ENCODE results near the gene TMEM150C. TPM values are rescaled to one million over a fixed set of nuclear protein-coding genes. Genes with fewer than 3 reads are reported as not detected.

Gene TMEM150C
- total and polyA plus RNA-seq, 2 of the 4 experiments (the other 2 are of a cell fraction), result 0.10 to 0.36 TPM

GRCh38 chr4:82606622-82607021, 44.8 kb upstream of the TMEM150C start:
- CTCF ChIA-PET, result interaction anchor here (0.5 kb wide), 1 partner anchor 22 kb away, joined by 3 read pairs; no protein-coding TSS in a partner anchor
- WGBS, 2 experiments (ENCODE audit: extremely low coverage in 2 of 2, insufficient read length in 1 of 2), result 71% methylated on average over 4 of the region's 7 CpGs; no CpG with 5 or more reads in 1 of the 2 experiments
- H4K5ac ChIP-seq (ENCODE audit: low read depth, low read length), result no peak overlapping the region

More at GRCh38 chr4:82606622-82607021, 44.8 kb upstream of the TMEM150C start:
- H2BK5ac ChIP-seq (ENCODE audit: low read depth, low read length, poor library complexity, severe bottlenecking), result no peak overlapping the region
- H4K91ac ChIP-seq (ENCODE audit: insufficient read depth, low read depth, low read length), result no peak overlapping the region
- TF ChIP-seq USF2 (IDR thresholded peaks at IDR 0.05; ENCODE audit: low read depth, low read length), result no peak
- TF ChIP-seq CHD1 (IDR thresholded peaks at IDR 0.05; ENCODE audit: low read depth, low read length), result no peak
- TF ChIP-seq CEBPB (IDR thresholded peaks at IDR 0.05; ENCODE audit: low read depth, low read length), result no peak
- TF ChIP-seq SMC3 (IDR thresholded peaks at IDR 0.05; ENCODE audit: low read depth, low read length), result no peak
- no peak for TF ChIP-seq MXI1 (IDR thresholded peaks at IDR 0.05; ENCODE audit: borderline replicate concordance, low read depth, low read length)
- TF ChIP-seq FOS (IDR thresholded peaks at IDR 0.05; ENCODE audit: low read depth, low read length), result no peak
- H2BK15ac ChIP-seq (ENCODE audit: low read depth, low read length), result no peak overlapping the region
- no peak overlapping the region for H3K9ac ChIP-seq (ENCODE audit: low read depth, low read length)
- DNase-seq, result no peak
- H3K9me3 ChIP-seq (ENCODE audit: control insufficient read depth, insufficient read depth, low read length), result no peaks in the 10 kb centered on the region
- intact Hi-C loops (cut with micrococcal nuclease) (no loop called here), dilution Hi-C loops (cut with HindIII; ENCODE audit: low sequenced_read_pairs, unreplicated experiment) (no loop called here), in situ Hi-C loops (cut with MboI; ENCODE audit: low sequenced_read_pairs) (no loop called here)
- H3K4me2 ChIP-seq (ENCODE audit: low read depth, low read length), result no peak overlapping the region
- no peak overlapping the region for H2BK20ac ChIP-seq (ENCODE audit: low read depth, low read length)
- no peaks in the 10 kb centered on the region for H3K4me1 ChIP-seq (ENCODE audit: control insufficient read depth, insufficient read depth, low read length)
- H3K9me1 ChIP-seq (ENCODE audit: insufficient read depth, low read length), result no peaks in the 10 kb centered on the region
- no peak overlapping the region for H4K8ac ChIP-seq (ENCODE audit: low read depth in 2 of 2, low read length in 2 of 2)
- no peak overlapping the region for H3K4ac ChIP-seq (ENCODE audit: low read depth, low read length)
- no peaks in the 10 kb centered on the region for H4K20me1 ChIP-seq (ENCODE audit: insufficient read depth, low read length)
- no peak overlapping the region for H2BK120ac ChIP-seq (ENCODE audit: low read depth, low read length)
- BruUV-seq (replicated peaks), result no TSS peak
- H2AFZ ChIP-seq (replicated peaks; ENCODE audit: low read length, poor library complexity), result no peak overlapping the region
- H3K14ac ChIP-seq (replicated peaks; ENCODE audit: low read depth, low read length), result no peak overlapping the region
- peaks cover 19% of the 10 kb centered on the region for H3K27me3 ChIP-seq (ENCODE audit: control insufficient read depth, insufficient read depth, low read length)
- H3K36me3 ChIP-seq (ENCODE audit: control insufficient read depth, insufficient read depth, low read length), result no peaks in the 10 kb centered on the region
- no peak overlapping the region for H2AK5ac ChIP-seq (ENCODE audit: low read depth, low read length)
- POLR2A ChIA-PET (ENCODE audit: unreplicated experiment), result no interaction called here
- H3K27ac ChIP-seq (ENCODE audit: insufficient read depth, low read length), result no peak overlapping the region
- H3K4me3 ChIP-seq (ENCODE audit: insufficient read depth, low read depth, low read length), result no peak overlapping the region
- no peak overlapping the region for H2AK9ac ChIP-seq (replicated peaks; ENCODE audit: low read depth, low read length, poor library complexity)
- no peak for ATAC-seq (ENCODE audit: low read depth)
- no peak overlapping the region for H3K23ac ChIP-seq (ENCODE audit: low read depth, low read length)
- no peak overlapping the region for H3K18ac ChIP-seq (ENCODE audit: low read depth, low read length)
- H3K79me1 ChIP-seq (ENCODE audit: low read depth in 1 of 2, low read length in 2 of 2), result no peaks in the 10 kb centered on the region
- H3K56ac ChIP-seq (ENCODE audit: extremely low read depth, insufficient read depth, low read length), result no peak overlapping the region
